ENCODE measurements around the gene RAB39B. TPM values are rescaled to one million over a fixed set of nuclear protein-coding genes. Genes with fewer than 3 reads are reported as not detected.
"Not testable (repeated sequence)": the region's sequence is repeated elsewhere in the genome, so short reads cannot be mapped to it uniquely, and the experiment has no call there.

Gene RAB39B
- total RNA-seq, 1 donor = 0.36 TPM

DNA sequence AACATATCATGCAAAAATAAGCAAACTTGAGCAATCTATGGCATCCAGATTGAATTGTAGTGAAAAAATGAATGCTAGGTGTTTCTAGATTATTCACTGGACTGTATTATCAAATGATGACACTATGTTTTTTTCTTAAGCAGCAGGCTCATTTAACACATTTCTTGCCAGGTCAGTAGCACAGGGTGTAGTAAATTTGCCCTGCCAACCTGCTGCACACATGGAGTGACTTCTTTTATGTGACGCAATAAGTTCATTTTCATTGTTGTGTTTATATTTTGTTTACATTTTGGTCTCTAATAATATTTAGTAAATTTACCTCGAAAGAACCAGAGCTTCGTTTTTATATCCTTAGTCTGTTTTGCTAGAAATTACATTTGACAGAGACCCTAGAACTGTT is 38.5 kb downstream of the RAB39B start:
- Histone ChIP-seq H3K9me3 (ENCODE audit: low read depth, low read length) (no peaks in the 10 kb centered on the region), H3K4me3 (ENCODE audit: insufficient read depth, low read length) (no peak overlapping the region), H3K79me2 (ENCODE audit: insufficient read depth, low read length) (peaks cover 3% of the 10 kb centered on the region), H3K27me3 (ENCODE audit: insufficient read depth, low read length) (no peaks in the 10 kb centered on the region), H3K4me1 (ENCODE audit: insufficient read depth, low read length) (no peaks in the 10 kb centered on the region), H3K4me2 (ENCODE audit: insufficient read depth, low read length) (no peak overlapping the region), H4K20me1 (ENCODE audit: insufficient read depth, low read length) (no peaks in the 10 kb centered on the region), H2AFZ (ENCODE audit: low read length) (no peak overlapping the region), H3K36me3 (ENCODE audit: insufficient read depth, low read length) (peaks cover 7% of the 10 kb centered on the region), H3K27ac (ENCODE audit: low read depth, low read length) (no peak overlapping the region)
- TF ChIP-seq, protein P1, sequence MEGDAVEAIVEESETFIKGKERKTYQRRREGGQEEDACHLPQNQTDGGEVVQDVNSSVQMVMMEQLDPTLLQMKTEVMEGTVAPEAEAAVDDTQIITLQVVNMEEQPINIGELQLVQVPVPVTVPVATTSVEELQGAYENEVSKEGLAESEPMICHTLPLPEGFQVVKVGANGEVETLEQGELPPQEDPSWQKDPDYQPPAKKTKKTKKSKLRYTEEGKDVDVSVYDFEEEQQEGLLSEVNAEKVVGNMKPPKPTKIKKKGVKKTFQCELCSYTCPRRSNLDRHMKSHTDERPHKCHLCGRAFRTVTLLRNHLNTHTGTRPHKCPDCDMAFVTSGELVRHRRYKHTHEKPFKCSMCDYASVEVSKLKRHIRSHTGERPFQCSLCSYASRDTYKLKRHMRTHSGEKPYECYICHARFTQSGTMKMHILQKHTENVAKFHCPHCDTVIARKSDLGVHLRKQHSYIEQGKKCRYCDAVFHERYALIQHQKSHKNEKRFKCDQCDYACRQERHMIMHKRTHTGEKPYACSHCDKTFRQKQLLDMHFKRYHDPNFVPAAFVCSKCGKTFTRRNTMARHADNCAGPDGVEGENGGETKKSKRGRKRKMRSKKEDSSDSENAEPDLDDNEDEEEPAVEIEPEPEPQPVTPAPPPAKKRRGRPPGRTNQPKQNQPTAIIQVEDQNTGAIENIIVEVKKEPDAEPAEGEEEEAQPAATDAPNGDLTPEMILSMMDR (IDR thresholded peaks at IDR 0.05; ENCODE audit: extremely low read depth, low read depth, low read length) = no peak
- DNase-seq (ENCODE audit: insufficient read length, low spot score, missing footprints) = no peak

DNA sequence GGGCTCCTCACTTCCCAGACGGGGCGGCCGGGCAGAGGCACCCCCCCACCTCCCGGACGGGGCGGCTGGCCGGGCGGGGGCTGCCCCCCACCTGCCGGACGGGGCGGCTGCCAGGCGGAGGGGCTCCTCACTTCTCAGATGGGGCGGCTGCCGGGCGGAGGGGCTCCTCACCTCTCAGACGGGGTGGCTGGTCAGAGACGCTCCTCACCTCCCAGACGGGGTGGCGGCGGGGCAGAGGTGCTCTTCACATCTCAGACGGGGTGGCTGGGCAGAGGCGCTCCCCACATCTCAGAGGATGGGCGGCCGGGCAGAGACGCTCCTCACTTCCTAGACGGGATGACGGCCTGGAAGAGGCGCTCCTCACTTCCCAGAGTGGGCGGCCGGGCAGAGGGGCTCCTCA is 40.5 kb downstream of the RAB39B start:
- not testable (repeated sequence) for H4K20me1 ChIP-seq (ENCODE audit: insufficient read depth, low read length); H3K4me1 ChIP-seq (ENCODE audit: insufficient read depth, low read length); H3K9me3 ChIP-seq (ENCODE audit: low read depth, low read length); DNase-seq (ENCODE audit: insufficient read length, low spot score, missing footprints); H3K27ac ChIP-seq (ENCODE audit: low read depth, low read length); H3K4me3 ChIP-seq (ENCODE audit: insufficient read depth, low read length); H3K27me3 ChIP-seq (ENCODE audit: insufficient read depth, low read length); H3K4me2 ChIP-seq (ENCODE audit: insufficient read depth, low read length); H2AFZ ChIP-seq (ENCODE audit: low read length)
- Histone ChIP-seq H3K79me2 (ENCODE audit: insufficient read depth, low read length) (peaks cover 19% of the 10 kb centered on the region), H3K36me3 (ENCODE audit: insufficient read depth, low read length) (peaks cover 13% of the 10 kb centered on the region)

DNA sequence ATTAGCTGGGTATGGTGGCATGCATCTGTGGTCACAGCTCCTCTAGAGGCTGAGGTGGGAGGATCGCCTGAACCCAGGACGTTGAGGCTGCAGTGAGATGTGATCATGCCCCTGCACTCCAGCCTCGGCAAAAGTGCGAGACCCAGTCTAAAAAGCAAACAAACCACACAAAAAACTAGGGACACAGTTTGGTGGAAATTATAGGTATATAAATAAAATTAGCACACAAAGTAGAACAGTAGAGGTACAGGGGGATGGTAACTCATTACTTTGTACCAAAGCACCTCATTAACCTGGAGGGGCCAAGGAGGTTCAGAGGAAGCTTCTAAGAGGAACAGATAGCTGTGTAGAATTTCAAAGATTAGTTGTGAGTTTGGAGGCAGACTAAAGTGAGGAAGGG is 42.9 kb downstream of the RAB39B start:
- no peak overlapping the region for H3K4me2 ChIP-seq (ENCODE audit: insufficient read depth, low read length)
- H3K27ac ChIP-seq (ENCODE audit: low read depth, low read length) = no peak overlapping the region
- H2AFZ ChIP-seq (ENCODE audit: low read length) = no peak overlapping the region
- H3K27me3 ChIP-seq (ENCODE audit: insufficient read depth, low read length) = no peaks in the 10 kb centered on the region
- TF ChIP-seq, protein P1 (IDR thresholded peaks at IDR 0.05; ENCODE audit: extremely low read depth, low read depth, low read length) = no peak
- H3K9me3 ChIP-seq (ENCODE audit: low read depth, low read length) = no peaks in the 10 kb centered on the region
- DNase-seq (ENCODE audit: insufficient read length, low spot score, missing footprints) = peak; percentile 90
- H3K79me2 ChIP-seq (ENCODE audit: insufficient read depth, low read length) = peaks cover 39% of the 10 kb centered on the region
- peaks cover 6% of the 10 kb centered on the region for H3K36me3 ChIP-seq (ENCODE audit: insufficient read depth, low read length)
- H4K20me1 ChIP-seq (ENCODE audit: insufficient read depth, low read length) = no peaks in the 10 kb centered on the region
- no peak overlapping the region for H3K4me3 ChIP-seq (ENCODE audit: insufficient read depth, low read length)
- H3K4me1 ChIP-seq (ENCODE audit: insufficient read depth, low read length) = peaks cover 6% of the 10 kb centered on the region

DNA sequence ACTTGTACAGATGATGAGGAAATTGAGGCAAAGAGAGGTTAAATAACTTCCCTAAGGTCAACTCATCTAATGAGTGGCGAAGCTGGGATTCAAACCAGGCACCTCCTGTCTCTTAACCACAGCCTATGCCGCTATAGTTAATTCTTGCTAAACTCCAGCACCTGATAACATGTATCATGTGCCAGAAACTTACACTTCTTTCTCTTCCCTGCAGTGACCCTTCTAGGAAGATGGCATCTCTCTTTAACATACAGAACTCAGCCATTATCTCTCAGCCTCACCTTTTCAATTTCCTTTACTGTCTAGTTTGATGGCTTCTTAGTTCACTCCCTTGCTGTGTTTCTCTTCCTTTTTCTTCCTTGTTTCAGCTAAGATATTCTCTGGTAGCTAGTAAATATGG is 45.5 kb downstream of the RAB39B start:
- Histone ChIP-seq H3K9me3 (ENCODE audit: low read depth, low read length) (no peaks in the 10 kb centered on the region), H3K4me2 (ENCODE audit: insufficient read depth, low read length) (no peak overlapping the region), H3K4me1 (ENCODE audit: insufficient read depth, low read length) (peaks cover 6% of the 10 kb centered on the region), H3K4me3 (ENCODE audit: insufficient read depth, low read length) (no peak overlapping the region), H4K20me1 (ENCODE audit: insufficient read depth, low read length) (no peaks in the 10 kb centered on the region), H3K79me2 (ENCODE audit: insufficient read depth, low read length) (peaks cover 39% of the 10 kb centered on the region), H2AFZ (ENCODE audit: low read length) (no peak overlapping the region), H3K27ac (ENCODE audit: low read depth, low read length) (no peak overlapping the region), H3K27me3 (ENCODE audit: insufficient read depth, low read length) (no peaks in the 10 kb centered on the region), H3K36me3 (ENCODE audit: insufficient read depth, low read length) (peaks cover 6% of the 10 kb centered on the region)
- TF ChIP-seq, protein P1 (IDR thresholded peaks at IDR 0.05; ENCODE audit: extremely low read depth, low read depth, low read length) = no peak
- DNase-seq (ENCODE audit: insufficient read length, low spot score, missing footprints) = no peak
